ENCODE results near the gene PLEKHH1.

The PLEKHH1 gene

GRCh38 chr14:67609642-67610310, 76.7 kb downstream of the PLEKHH1 start:
- Histone ChIP-seq H3K9ac (ENCODE audit: low read length) (no peak overlapping the region), H3K9me3 (ENCODE audit: insufficient read depth, low read length) (no peaks in the 10 kb centered on the region), H3F3A (ENCODE audit: insufficient read depth) (no peaks in the 10 kb centered on the region), H3K4me3 (ENCODE audit: insufficient read depth, low read length, poor library complexity, severe bottlenecking) (no peak overlapping the region), H3K4me2 (ENCODE audit: low read depth, low read length, poor library complexity, severe bottlenecking) (no peak overlapping the region), H3K27me3 (ENCODE audit: low read length) (no peaks in the 10 kb centered on the region), H4K20me1 (ENCODE audit: low read depth, low read length) (no peaks in the 10 kb centered on the region), H3K36me3 (ENCODE audit: low read length) (no peaks in the 10 kb centered on the region), H2AFZ (ENCODE audit: low read depth, low read length, severe bottlenecking) (no peak overlapping the region), H3K79me2 (ENCODE audit: insufficient read depth, low read length) (no peaks in the 10 kb centered on the region), H3K27ac (ENCODE audit: low read depth, low read length) (no peak overlapping the region), H3K9me2 (replicated peaks; ENCODE audit: insufficient read depth, low read length) (no peaks in the 10 kb centered on the region)
- TF ChIP-seq EZH2phosphoT487 (conservative IDR thresholded peaks at IDR 0.05; ENCODE audit: low read length), result no peak
- no peak for TF ChIP-seq CTCF (IDR thresholded peaks at IDR 0.05; ENCODE audit: insufficient read depth, low read length, poor library complexity, severe bottlenecking)

- Histone ChIP-seq H3K27ac (ENCODE audit: low read depth, low read length) (no peak overlapping the region), H3F3A (ENCODE audit: insufficient read depth) (no peaks in the 10 kb centered on the region), H4K20me1 (ENCODE audit: low read depth, low read length) (no peaks in the 10 kb centered on the region), H3K9me3 (ENCODE audit: insufficient read depth, low read length) (no peaks in the 10 kb centered on the region), H3K9me2 (replicated peaks; ENCODE audit: insufficient read depth, low read length) (no peaks in the 10 kb centered on the region), H3K4me2 (ENCODE audit: low read depth, low read length, poor library complexity, severe bottlenecking) (no peak overlapping the region), H3K27me3 (ENCODE audit: low read length) (no peaks in the 10 kb centered on the region), H3K4me3 (ENCODE audit: insufficient read depth, low read length, poor library complexity, severe bottlenecking) (no peak overlapping the region), H3K36me3 (ENCODE audit: low read length) (no peaks in the 10 kb centered on the region), H3K79me2 (ENCODE audit: insufficient read depth, low read length) (no peaks in the 10 kb centered on the region), H2AFZ (ENCODE audit: low read depth, low read length, severe bottlenecking) (no peak overlapping the region), H3K9ac (ENCODE audit: low read length) (no peak overlapping the region)
- TF ChIP-seq CTCF (IDR thresholded peaks at IDR 0.05; ENCODE audit: insufficient read depth, low read length, poor library complexity, severe bottlenecking) (no peak), EZH2phosphoT487 (conservative IDR thresholded peaks at IDR 0.05; ENCODE audit: low read length) (no peak)
Measured at GRCh38 chr14:67610491-67610890, 77.4 kb downstream of the PLEKHH1 start.

GRCh38 chr14:67618617-67619063, 85.5 kb downstream of the PLEKHH1 start:
- Histone ChIP-seq H4K20me1 (ENCODE audit: low read depth, low read length) (no peaks in the 10 kb centered on the region), H3K79me2 (ENCODE audit: insufficient read depth, low read length) (no peaks in the 10 kb centered on the region), H3K4me3 (ENCODE audit: insufficient read depth, low read length, poor library complexity, severe bottlenecking) (no peak overlapping the region), H3K36me3 (ENCODE audit: low read length) (no peaks in the 10 kb centered on the region), H3K27me3 (ENCODE audit: low read length) (no peaks in the 10 kb centered on the region), H3K9me2 (replicated peaks; ENCODE audit: insufficient read depth, low read length) (no peaks in the 10 kb centered on the region), H3K9me3 (ENCODE audit: insufficient read depth, low read length) (no peaks in the 10 kb centered on the region), H3F3A (ENCODE audit: insufficient read depth) (peaks cover 10% of the 10 kb centered on the region; the same call in 1 of the 2 replicates), H3K4me2 (ENCODE audit: low read depth, low read length, poor library complexity, severe bottlenecking) (peak overlapping the region; percentile 69), H2AFZ (ENCODE audit: low read depth, low read length, severe bottlenecking) (no peak overlapping the region), H3K27ac (ENCODE audit: low read depth, low read length) (no peak overlapping the region), H3K9ac (ENCODE audit: low read length) (no peak overlapping the region)
- peak; percentile 75 for TF ChIP-seq CTCF (IDR thresholded peaks at IDR 0.05; ENCODE audit: insufficient read depth, low read length, poor library complexity, severe bottlenecking)
- no peak for TF ChIP-seq EZH2phosphoT487 (conservative IDR thresholded peaks at IDR 0.05; ENCODE audit: low read length)

All from SU-DHL-6 (cell line).